Fibroblast of the aortic adventitia (primary cell): ENCODE results near the gene NRP1. TPM values are rescaled to one million over a fixed set of nuclear protein-coding genes. Genes with fewer than 3 reads are reported as not detected.
"Not testable (repeated sequence)": the region's sequence is repeated elsewhere in the genome, so short reads cannot be mapped to it uniquely, and the experiment has no call there.

ENCODE experiments used
- DNase-seq: peaks from one replicate; pipeline ENCODE4 v3.0.0-alpha.2; 2010; ENCODE audit warnings: low read depth
- H3K4me3 ChIP-seq: 2 replicates; pipeline ENCODE4 v1.5.1; 2011; ENCODE audit warnings: low read depth, mild to moderate bottlenecking, control low read depth, low read length, moderate library complexity
- CTCF ChIP-seq: IDR thresholded peaks from 2 replicates; pipeline ENCODE4 v1.5.1; 2011; ENCODE audit warnings: mild to moderate bottlenecking, low read length, control low read depth, inconsistent platforms; ENCODE audit not compliant: insufficient read depth
- total RNA-seq: library from RNA; depleted of rRNA; stranded (reverse); fragments of >200 nt; gene quantifications from 2 replicates; pipeline ENCODE4 v1.2.3, GENCODE V29; 2012; ENCODE audit warnings: low replicate concordance

Gene NRP1
- total RNA-seq, 1 donor = 455 TPM

GRCh38 chr10:33141251-33141650 is 193.2 kb downstream of the NRP1 start:
- DNase-seq = no peak
- no peak for TF ChIP-seq CTCF
- H3K4me3 ChIP-seq = no peak overlapping the region

GRCh38 chr10:33139181-33139646 is 195.3 kb downstream of the NRP1 start:
- TF ChIP-seq CTCF = no peak
- no peak overlapping the region for H3K4me3 ChIP-seq
- no peak for DNase-seq

GRCh38 chr10:33138686-33139085 is 195.8 kb downstream of the NRP1 start:
- not testable (repeated sequence) for DNase-seq, H3K4me3 ChIP-seq

GRCh38 chr10:33137356-33138005 is 197.0 kb downstream of the NRP1 start:
- DNase-seq = no peak
- no peak overlapping the region for H3K4me3 ChIP-seq
- no peak for TF ChIP-seq CTCF

GRCh38 chr10:33136781-33137180 is 197.7 kb downstream of the NRP1 start:
- TF ChIP-seq CTCF = no peak
- H3K4me3 ChIP-seq = no peak overlapping the region
- DNase-seq = no peak

- DNase-seq = no peak
Measured at GRCh38 chr10:33136271-33136670, 198.2 kb downstream of the NRP1 start.

More at GRCh38 chr10:33136271-33136670, 198.2 kb downstream of the NRP1 start:
- H3K4me3 ChIP-seq = no peak overlapping the region
- no peak for TF ChIP-seq CTCF
